ENCODE measurements around the gene RPL7L1.

RPL7L1 gene

DNA sequence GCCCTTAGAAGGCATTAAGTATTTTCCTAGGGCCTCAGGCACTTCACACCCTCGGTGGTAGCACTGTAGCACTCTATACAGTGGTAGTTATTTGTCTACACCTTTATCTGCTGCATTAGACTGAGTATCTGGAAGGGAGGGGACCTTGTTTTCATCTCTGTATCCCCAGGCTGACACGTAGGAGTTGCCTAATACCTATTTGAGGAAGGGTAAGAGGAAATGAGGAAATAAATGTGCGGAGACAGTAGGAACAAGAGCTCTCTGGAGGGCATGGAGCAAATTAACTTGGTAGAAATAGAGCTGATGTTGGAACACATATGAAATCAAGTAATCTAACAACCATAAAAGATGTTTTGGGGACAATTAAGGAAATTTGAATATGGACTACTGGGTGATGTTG lies 53.8 kb downstream of the RPL7L1 start:
- DNase-seq (ENCODE audit: low spot score) = no peak

DNA sequence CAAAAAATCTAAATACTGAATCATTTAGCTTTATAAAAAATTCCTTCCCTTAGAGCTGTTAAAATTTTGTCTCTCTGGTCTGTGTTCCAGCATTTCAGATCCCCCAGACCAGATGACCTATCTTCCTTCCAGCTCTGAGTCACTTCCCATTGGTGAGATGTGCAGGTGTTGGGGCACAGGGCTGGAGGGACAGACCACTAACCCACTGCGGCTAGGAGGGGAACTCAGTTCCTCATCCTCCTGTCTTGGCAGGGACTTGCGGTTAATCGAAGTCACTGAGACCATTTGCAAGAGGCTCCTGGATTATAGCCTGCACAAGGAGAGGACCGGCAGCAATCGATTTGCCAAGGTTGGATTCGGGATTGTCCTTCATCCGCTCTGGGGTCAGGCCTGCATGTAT lies 55.9 kb downstream of the RPL7L1 start:
- no peak for DNase-seq (ENCODE audit: low spot score)

DNA sequence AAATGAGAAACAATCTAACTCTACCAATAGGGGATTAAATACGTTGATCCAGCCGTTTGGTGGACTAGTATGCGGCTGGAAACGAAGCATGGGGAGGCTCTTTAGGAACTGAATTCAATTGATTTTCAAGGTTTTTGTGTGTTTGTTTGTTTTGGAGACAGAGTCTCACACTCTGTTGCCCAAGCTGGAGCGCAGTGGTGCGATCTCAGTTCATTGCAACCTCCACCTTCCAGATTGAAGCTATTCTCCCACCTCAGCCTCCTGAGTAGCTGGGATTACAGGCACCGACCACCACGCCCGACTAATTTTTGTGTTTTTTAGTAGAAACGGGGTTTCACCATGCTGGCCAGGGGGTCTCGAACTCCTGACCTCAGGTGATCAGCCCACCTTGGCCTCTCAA lies 57.0 kb downstream of the RPL7L1 start:
- no peak for DNase-seq (ENCODE audit: low spot score)

- DNase-seq (ENCODE audit: low spot score) = no peak
These were observed 58.4 kb downstream of the RPL7L1 start for GRCh38 chr6:42937548-42938427.

GRCh38 chr6:42938428-42938796 lies 59.0 kb downstream of the RPL7L1 start:
- no peak for DNase-seq (ENCODE audit: low spot score)

DNA sequence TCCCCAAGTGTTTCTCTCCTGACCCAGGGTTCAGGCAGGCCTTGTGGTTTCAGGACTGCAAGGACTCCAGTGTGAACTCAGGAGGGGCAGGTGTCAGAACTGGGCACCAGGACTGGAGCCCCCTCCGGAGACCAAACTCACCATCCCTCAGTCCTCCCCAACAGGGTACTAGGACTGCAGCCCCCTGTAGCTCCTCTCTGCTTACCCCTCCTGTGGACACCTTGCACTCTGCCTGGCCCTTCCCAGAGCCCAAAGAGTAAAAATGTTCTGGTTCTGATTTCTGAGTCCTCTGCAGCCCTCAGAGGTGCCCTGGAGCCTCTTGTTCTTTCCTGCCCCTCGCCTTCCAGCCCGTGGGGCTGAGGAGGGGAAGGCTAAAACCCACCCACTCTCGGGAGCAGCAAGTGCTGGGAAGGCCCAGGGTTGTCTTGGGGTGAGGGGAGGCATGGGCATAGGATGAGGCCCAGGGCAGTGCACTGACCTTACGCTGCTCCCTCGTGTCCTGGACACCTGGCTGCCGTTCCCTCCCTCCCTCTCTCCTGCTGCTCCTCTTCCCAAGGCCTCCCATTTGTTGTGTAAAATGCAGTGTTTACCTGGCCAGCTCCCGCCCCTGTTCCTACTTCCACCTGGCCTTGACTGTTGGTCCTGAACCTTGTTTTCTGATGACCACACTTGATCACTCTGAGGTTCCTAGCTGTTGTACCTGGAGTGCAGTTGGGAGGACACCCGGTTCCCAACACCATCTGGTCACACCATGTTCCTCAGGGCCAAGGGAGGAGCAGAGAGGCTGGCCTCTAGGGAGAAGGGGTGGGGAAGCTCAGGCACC lies 59.8 kb downstream of the RPL7L1 start:
- no peak for DNase-seq (ENCODE audit: low spot score)
